ENCODE data around the gene ING3.

DNA sequence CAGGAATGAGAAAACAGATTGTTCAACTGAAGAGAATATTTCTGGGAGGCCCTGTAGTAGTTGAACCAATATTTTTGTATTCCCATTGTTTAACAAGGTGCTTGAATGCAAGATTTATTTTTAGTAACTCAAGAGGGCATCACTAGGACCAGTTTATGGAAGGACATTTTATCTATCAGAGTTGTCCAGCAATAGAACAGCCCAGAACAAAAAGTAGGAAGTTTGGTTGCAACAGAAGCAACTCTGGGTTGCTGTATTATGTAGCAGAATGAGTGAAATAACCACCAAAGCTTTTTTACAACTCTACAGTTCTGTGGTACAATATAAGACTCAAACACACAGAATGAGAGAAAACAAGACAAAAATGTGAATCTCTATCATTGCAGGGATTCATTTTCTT, 72.6 kb downstream of the ING3 start:
- TF ChIP-seq SUZ12 (IDR thresholded peaks at IDR 0.05; ENCODE audit: extremely low read depth, insufficient read depth, insufficient read length) (no peak), YY1 (IDR thresholded peaks at IDR 0.05; ENCODE audit: insufficient read depth, insufficient read length) (no peak)
